SK-N-MC (cell line): Measurements from ENCODE around the gene PPOX.

Experiments
- EZH2 ChIP-seq: fragments of 200-600 bp; sonication (generic); IDR thresholded peaks from one replicate; pipeline ENCODE4 v1.6.1; 2017; ENCODE audit warnings: antibody characterized with exemption
- FOXP2 ChIP-seq: optimal IDR thresholded peaks from 2 replicates; pipeline ENCODE3; 2011; ENCODE audit warnings: mild to moderate bottlenecking, moderate library complexity; ENCODE audit not compliant: insufficient read depth; ENCODE audit errors: extremely low read length, control extremely low read depth
- POLR2AphosphoS5 ChIP-seq: IDR thresholded peaks from 2 replicates; pipeline ENCODE4 v1.6.1; 2012; ENCODE audit warnings: mild to moderate bottlenecking, low read depth, low read length, borderline replicate concordance

DNA sequence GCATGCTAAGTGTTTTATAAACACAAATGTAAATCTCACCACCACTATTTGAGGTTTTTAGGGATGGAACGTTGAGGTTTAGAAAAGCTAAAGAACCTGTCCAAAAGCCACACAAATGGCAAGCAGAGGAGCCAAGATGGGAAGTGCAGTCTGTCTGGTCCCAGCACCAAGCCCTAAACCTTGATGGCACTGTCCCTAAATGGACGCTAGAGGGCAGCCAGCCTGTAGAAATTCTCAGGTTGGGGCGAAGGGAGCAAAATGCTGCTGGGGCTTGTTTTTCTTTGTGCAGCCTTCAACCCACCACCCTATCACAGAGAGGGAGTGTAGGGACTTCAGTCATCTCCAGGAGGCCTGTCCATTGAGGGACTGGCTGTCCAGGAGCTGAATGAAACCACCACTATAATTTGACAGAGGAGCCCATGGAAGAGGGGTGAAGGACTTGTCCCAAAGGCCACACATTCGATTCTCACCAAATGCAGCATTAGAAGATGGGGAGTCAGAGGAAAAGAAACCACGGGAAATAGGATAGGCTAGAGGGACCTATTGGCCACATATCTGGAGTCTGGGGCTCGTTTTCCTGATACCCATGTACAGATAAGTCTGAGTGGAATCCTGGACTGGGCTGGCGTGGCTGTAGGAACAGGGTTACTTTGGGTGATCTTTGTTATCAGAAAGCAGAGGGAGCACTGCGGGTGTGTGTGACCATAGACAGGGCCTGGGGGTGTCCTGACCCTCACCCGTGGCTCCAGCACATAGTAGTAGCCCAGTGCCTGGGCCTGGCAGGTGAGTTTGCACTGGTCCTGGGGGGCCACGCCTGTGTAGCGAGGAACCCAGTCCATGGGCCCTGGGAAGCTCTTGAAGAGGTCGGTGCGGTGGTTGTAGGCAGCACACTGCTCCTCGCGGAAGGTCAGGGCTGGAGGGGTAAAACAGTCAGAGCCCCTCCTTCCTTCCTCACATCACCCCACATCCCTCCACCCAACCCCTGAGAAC is 26.5 kb downstream of the PPOX start:
- TF ChIP-seq EZH2: no peak
- no peak for TF ChIP-seq FOXP2
- no peak for TF ChIP-seq POLR2AphosphoS5
